Embryonic facial prominence (tissue), 1 donor: ENCODE data around the gene MIDN.

Source experiments
- DNase-seq: peaks from one replicate; pipeline ENCODE4 v3.0.0-alpha.2; 2016; ENCODE audit errors: extremely low spot score

Gene MIDN

GRCh38 chr19:1233115-1233667 lies 15.2 kb upstream of the MIDN start:
- no peak for DNase-seq

DNA sequence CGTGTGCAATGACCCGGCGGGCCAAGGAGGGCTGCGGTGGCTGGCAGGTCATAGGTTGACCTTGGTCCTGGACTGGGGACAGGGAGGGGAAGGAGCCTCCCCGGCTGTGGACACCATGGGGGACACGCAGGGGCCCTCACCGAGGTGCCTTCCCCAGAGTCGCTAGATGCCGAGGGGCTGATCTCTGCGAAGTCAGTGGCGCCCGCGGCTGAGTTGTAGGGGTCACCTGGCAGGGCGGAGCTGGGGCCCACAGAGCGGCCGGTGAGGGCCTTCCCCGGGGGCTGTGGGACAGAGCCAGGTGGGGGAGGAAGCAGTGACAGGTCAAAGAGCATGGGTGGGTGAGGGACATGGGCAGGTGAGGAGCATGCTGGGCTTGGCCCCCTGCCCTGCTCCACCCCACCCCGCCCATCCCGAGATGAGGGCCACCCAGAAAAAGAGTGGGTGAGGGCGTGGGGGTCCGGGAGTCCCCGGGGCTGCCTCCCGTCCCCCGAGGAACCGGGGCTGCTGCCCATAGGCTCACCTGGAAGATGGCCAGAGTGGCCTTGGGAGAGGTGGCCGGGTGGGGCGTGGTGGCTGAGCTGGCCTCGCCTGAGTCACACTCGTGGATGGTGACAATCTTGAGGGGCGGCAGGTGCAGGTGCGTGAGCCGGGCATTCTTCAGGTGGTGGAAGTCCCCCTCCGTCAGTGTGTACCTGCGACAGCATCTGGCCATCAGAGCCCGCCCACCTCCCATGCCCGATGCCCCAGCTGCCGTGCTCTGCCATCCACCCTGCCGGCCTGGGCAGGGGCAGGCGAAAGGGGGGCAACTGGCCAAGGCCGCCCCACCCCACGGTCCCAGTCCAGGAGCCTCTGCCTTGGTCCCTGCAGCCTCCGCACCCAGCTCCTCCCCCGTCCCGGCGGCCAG lies 14.1 kb upstream of the MIDN start:
- no peak for DNase-seq

GRCh38 chr19:1234955-1235380 lies 13.4 kb upstream of the MIDN start:
- no peak for DNase-seq

- DNase-seq = no peak
Measured at GRCh38 chr19:1235625-1236538, 12.5 kb upstream of the MIDN start.

DNA sequence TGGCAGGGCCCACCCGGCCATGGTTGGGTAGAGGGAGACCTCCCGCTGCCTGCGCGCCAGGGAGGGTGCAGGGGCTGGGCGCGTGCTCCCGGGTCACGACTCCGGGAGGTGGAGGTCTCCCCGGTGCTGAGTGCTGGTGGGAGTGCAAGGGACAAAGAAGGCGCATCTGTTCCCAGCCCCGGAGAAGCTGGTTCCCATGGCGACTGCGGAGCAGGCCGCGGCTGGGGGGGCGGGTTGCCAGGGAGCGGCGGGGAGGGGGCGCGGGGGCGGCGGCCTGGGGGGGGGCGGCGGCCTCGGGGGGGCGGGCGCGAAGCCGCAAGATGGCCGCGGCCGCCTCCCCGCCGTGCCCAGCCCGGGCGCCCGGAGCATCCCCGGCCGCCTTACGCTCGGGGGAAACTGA lies 11.8 kb upstream of the MIDN start:
- DNase-seq = no peak

- no peak for DNase-seq
Measured at GRCh38 chr19:1237027-1237659, 11.2 kb upstream of the MIDN start.

- DNase-seq = no peak
Measured at GRCh38 chr19:1237754-1238368, 10.5 kb upstream of the MIDN start, which contains the start of gene CBARP. TSS of gene CBARP (minus strand) at chr19:1238005. CDS start at chr19:1236100, 1,905 bp downstream.

GRCh38 chr19:1238369-1239303 lies 9.7 kb upstream of the MIDN start:
- DNase-seq = no peak

DNA sequence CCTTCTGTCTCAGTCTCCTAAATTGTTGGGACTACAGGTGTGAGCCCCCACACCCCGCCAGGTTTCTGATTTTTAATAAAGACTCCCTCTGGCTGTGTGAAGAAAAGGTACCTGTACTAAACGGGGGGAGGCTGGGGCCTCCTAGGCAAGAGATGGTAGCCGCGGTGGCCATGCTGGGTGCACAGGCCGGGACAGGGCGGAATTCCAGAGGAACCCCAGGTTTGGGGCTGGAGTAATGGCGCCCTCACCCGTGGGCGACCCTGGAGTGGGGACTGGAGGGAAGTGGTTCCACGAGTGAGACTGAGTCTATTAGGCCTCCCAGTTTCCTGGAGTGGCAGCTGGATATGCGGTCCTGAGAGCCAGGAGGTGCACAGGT lies 9.0 kb upstream of the MIDN start:
- no peak for DNase-seq

- DNase-seq = peak; percentile 81
Measured at GRCh38 chr19:1239796-1240737, 8.3 kb upstream of the MIDN start.

- DNase-seq = no peak
Measured at GRCh38 chr19:1240925-1241324, 7.5 kb upstream of the MIDN start.

GRCh38 chr19:1241417-1242095 lies 6.8 kb upstream of the MIDN start, which contains the start of gene ATP5F1D:
TSS of gene ATP5F1D (plus strand) at chr19:1241751. CDS start at chr19:1241851, 100 bp downstream.
- DNase-seq = peak; percentile 79

GRCh38 chr19:1243768-1244692 lies 4.4 kb upstream of the MIDN start:
- DNase-seq = no peak

DNA sequence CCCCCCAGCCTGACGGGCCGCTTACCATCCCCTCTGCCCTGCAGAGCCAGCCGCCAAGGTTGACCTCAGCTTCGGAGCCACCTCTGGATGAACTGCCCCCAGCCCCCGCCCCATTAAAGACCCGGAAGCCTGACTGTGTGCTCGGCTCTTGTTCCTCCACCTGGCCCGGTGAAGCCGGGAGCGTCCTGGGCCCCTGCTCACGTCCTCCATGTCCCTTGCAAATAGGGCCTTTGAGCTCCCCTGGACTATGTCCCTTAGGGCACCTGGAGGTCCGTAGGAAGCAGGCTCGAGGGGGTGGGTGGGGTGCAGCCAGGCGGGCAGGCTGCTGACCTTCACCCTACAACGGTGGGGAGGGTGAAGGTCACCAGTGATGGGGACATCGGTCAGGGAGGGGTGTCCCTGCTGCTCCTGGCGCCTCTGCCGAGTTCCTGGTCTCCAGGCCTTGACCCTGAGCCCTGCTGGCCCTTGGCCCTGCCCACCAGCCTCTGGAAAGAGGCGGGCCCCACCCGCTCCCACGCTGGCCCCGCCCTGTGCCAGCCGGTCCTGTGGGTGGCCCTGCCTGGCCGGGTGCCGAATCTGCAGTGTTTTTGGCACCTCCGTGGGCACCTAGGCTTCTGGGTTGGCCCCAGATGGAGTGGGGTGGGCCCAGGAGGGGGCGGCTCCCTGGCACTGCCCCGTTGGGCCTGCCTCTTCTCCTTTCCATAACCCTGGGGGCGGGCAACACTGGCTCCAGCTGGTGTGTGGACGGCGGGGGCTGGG lies 3.5 kb upstream of the MIDN start:
- DNase-seq = no peak

DNA sequence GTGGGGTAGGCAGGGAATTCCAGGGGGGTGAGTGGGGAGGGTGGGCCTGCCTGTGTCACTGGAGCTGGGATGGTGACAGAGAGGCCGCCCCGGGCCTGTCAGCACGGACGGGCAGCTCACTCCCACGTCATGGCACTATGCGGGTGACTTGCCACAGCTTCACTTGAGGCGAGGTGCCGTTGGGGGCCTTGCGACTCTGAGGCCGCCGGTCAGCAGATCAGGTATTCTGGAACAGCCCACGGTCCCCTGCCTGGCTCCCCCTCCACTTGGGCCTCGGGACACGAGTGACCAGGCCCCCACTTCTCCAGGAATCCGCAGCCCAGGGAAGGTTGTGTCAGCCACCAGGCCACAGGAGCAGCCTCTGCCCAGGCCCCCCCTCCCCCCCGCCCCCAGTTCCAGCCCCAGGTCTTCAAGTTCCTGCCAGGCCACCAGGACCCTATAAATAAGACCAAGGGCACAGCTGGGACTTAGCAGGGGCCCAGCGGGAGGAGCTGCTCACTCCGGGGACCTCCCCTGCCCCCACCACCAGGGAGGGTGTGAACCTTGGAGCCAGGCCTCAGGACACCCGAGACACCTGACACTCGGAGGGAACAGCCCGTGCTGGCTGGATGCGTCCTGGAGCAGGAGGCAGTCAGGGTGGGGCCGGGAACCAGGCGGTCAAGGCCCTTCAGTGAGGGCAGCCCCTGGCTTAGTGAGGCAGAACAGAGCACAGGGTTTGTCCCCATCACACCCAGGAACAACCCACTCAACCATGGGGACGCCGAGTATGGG lies 2.7 kb upstream of the MIDN start:
- DNase-seq = no peak
